ENCODE results near the gene EHMT1. TPM values are rescaled to one million over a fixed set of nuclear protein-coding genes. Genes with fewer than 3 reads are reported as not detected.

Gene EHMT1
- total and polyA plus RNA-seq, 2 of the 13 experiments (the other 11 are each of a cell fraction or from before 2014, with no cell fraction given), result 23.0 to 27.1 TPM

DNA sequence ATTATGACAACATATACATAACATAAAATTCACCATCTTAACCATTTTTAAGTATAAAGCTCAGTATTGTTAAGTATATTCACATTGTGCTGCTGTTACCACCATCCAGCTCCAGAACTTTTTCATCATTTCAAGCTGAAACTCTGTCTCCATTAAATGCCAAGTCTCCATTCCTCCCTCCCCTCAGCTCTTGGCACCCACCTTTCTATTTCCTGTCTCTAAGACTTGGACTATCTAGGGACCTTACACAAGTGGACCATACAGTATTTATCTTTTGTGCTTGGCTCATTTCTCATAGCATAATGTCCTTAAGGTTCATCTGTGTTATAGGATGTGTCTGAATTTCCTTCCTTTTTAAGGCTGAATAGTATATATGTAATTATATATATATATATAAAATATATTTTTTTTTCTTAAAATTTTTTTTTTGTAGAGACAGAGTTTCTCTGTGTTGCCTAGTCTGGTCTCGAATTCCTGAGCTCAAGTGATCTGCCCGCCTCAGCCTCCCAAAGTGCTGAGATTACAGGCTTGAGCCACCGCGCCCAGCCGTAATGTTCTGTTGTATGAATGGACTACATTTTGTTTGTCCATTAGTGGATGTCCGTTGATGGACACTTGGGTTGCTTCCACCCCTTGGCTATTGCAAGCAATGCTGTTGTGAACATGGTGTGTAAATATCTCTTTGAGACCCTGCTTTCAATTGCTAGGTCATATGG lies 72.3 kb downstream of the EHMT1 start (continued):
- TF ChIP-seq, protein P1, sequence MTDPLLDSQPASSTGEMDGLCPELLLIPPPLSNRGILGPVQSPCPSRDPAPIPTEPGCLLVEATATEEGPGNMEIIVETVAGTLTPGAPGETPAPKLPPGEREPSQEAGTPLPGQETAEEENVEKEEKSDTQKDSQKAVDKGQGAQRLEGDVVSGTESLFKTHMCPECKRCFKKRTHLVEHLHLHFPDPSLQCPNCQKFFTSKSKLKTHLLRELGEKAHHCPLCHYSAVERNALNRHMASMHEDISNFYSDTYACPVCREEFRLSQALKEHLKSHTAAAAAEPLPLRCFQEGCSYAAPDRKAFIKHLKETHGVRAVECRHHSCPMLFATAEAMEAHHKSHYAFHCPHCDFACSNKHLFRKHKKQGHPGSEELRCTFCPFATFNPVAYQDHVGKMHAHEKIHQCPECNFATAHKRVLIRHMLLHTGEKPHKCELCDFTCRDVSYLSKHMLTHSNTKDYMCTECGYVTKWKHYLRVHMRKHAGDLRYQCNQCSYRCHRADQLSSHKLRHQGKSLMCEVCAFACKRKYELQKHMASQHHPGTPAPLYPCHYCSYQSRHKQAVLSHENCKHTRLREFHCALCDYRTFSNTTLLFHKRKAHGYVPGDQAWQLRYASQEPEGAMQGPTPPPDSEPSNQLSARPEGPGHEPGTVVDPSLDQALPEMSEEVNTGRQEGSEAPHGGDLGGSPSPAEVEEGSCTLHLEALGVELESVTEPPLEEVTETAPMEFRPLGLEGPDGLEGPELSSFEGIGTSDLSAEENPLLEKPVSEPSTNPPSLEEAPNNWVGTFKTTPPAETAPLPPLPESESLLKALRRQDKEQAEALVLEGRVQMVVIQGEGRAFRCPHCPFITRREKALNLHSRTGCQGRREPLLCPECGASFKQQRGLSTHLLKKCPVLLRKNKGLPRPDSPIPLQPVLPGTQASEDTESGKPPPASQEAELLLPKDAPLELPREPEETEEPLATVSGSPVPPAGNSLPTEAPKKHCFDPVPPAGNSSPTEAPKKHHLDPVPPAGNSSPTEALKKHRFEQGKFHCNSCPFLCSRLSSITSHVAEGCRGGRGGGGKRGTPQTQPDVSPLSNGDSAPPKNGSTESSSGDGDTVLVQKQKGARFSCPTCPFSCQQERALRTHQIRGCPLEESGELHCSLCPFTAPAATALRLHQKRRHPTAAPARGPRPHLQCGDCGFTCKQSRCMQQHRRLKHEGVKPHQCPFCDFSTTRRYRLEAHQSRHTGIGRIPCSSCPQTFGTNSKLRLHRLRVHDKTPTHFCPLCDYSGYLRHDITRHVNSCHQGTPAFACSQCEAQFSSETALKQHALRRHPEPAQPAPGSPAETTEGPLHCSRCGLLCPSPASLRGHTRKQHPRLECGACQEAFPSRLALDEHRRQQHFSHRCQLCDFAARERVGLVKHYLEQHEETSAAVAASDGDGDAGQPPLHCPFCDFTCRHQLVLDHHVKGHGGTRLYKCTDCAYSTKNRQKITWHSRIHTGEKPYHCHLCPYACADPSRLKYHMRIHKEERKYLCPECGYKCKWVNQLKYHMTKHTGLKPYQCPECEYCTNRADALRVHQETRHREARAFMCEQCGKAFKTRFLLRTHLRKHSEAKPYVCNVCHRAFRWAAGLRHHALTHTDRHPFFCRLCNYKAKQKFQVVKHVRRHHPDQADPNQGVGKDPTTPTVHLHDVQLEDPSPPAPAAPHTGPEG (CRISPR knock-in tag; IDR thresholded peaks at IDR 0.05), result no peak
- no peak for TF ChIP-seq MBNL3 (CRISPR knock-in tag; conservative IDR thresholded peaks at IDR 0.05)
- TF ChIP-seq, protein P2, sequence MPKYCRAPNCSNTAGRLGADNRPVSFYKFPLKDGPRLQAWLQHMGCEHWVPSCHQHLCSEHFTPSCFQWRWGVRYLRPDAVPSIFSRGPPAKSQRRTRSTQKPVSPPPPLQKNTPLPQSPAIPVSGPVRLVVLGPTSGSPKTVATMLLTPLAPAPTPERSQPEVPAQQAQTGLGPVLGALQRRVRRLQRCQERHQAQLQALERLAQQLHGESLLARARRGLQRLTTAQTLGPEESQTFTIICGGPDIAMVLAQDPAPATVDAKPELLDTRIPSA (CRISPR knock-in tag; IDR thresholded peaks at IDR 0.05; ENCODE audit: borderline replicate concordance), result no peak

DNA sequence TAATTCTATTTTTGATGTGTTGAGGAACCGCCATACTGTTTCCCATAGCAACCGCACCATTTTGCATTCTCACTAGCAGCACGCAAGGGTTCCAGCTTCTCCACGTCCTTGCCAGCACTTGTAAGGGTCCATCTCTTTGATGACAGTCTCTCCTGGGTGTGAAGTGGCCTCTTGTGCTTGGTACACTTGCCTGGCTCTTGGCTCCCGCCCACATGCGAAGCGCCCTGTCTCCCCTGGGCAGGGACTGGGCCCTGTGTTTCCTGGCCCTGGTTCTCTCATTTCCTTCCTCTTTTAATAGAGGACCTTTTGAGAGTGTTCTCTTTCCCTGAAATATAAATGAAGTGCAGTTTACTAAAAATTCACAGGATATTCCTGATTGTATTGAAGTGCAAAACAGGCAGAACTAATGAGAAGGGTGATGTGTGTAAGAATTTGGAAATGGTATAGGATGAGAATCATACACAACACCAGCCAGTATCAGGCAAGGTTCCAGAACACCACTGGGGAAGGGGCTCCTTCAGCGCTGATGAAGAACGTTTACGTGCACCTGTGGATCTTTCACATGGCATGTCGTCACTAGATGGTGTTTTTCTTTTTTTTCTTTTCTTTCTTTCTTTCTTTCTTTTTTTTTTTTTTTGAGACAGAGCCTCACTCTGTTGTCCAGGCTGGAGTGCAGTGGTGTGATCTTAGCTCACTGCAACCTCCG lies 73.0 kb downstream of the EHMT1 start:
- CTCF ChIA-PET (ENCODE audit: low intra/inter-chr PET ratio, low total read pairs), result no interaction called here
- WGBS (ENCODE audit: low lambda C conversion rate), result 97% methylated on average over 12 of the region's 12 CpGs
- H3K36me3 ChIP-seq (replicated peaks in 1 of 2; ENCODE audit: control insufficient read depth in 1 of 2, insufficient read depth in 2 of 2, low read length in 2 of 2), result no peaks in the 10 kb centered on the region
- in situ Hi-C loops (cut with HindIII; ENCODE audit: extremely low pct_ligation_motif_present, low pct_unique_long_range_greater_than_20kb) (no loop called here), intact Hi-C loops (cut with micrococcal nuclease; ENCODE audit: unreplicated experiment) (no loop called here)
- DNase-seq (ENCODE audit: low spot score), result no peak
- H4K20me1 ChIP-seq (ENCODE audit: insufficient read depth, low read length), result peaks cover 29% of the 10 kb centered on the region
- H3K4me3 ChIP-seq (replicated peaks in 1 of 3; ENCODE audit: insufficient read depth in 1 of 3, low read depth in 2 of 3, low read length in 3 of 3), result no peak overlapping the region
- H3K27me3 ChIP-seq (ENCODE audit: control insufficient read depth in 1 of 2, insufficient read depth in 2 of 2, low read length in 2 of 2), result no peaks in the 10 kb centered on the region
- no peaks in the 10 kb centered on the region for H3K9me3 ChIP-seq (ENCODE audit: low read length)
- H3K9ac ChIP-seq (ENCODE audit: insufficient read depth, low read depth, low read length), result no peak overlapping the region
- no peak overlapping the region for H3K27ac ChIP-seq (ENCODE audit: extremely low read length, insufficient read depth, low read length)
- BruUV-seq (replicated peaks), result no TSS peak
- no peak for ATAC-seq
- FAIRE-seq, result no peak
- peaks cover 68% of the 10 kb centered on the region for H3K79me2 ChIP-seq (ENCODE audit: insufficient read depth, low read length)
- no peak overlapping the region for H3K4me2 ChIP-seq (ENCODE audit: low read depth, low read length)
- POLR2A ChIA-PET, result no interaction called here
- H2AFZ ChIP-seq (ENCODE audit: low read length), result no peak overlapping the region
- peaks cover 57% of the 10 kb centered on the region for H3K4me1 ChIP-seq (ENCODE audit: insufficient read depth, low read length)
- no peak for TF ChIP-seq SRSF4 (IDR thresholded peaks at IDR 0.05; ENCODE audit: low read depth, low read length, poor library complexity, severe bottlenecking)
- TF ChIP-seq FLYWCH1 (CRISPR knock-in tag; IDR thresholded peaks at IDR 0.05), result no peak
- no peak for TF ChIP-seq SYNCRIP (IDR thresholded peaks at IDR 0.05; ENCODE audit: insufficient read depth, low read depth, low read length)
- TF ChIP-seq, protein P3, sequence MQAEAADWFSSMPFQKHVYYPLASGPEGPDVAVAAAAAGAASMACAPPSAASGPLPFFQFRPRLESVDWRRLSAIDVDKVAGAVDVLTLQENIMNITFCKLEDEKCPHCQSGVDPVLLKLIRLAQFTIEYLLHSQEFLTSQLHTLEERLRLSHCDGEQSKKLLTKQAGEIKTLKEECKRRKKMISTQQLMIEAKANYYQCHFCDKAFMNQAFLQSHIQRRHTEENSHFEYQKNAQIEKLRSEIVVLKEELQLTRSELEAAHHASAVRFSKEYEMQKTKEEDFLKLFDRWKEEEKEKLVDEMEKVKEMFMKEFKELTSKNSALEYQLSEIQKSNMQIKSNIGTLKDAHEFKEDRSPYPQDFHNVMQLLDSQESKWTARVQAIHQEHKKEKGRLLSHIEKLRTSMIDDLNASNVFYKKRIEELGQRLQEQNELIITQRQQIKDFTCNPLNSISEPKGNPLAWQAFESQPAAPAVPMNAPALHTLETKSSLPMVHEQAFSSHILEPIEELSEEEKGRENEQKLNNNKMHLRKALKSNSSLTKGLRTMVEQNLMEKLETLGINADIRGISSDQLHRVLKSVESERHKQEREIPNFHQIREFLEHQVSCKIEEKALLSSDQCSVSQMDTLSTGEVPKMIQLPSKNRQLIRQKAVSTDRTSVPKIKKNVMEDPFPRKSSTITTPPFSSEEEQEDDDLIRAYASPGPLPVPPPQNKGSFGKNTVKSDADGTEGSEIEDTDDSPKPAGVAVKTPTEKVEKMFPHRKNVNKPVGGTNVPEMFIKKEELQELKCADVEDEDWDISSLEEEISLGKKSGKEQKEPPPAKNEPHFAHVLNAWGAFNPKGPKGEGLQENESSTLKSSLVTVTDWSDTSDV (CRISPR knock-in tag; IDR thresholded peaks at IDR 0.05), result no peak
- no peak for TF ChIP-seq ZNF562 (CRISPR knock-in tag; IDR thresholded peaks at IDR 0.05; ENCODE audit: borderline replicate concordance)
- TF ChIP-seq ZNF567 (CRISPR knock-in tag; IDR thresholded peaks at IDR 0.05; ENCODE audit: borderline replicate concordance), result no peak
- no peak for TF ChIP-seq ASH2L (IDR thresholded peaks at IDR 0.05; ENCODE audit: insufficient read length, low read depth, low read length)

Data from HepG2 (cell line).